HG03139 (cell line): ENCODE data around the gene DSTN.

Experiments used
- ATAC-seq: cut with Tn5 transposase; IDR thresholded peaks from one replicate; pipeline ENCODE4 v1.9.1; 2021; ENCODE audit not compliant: unreplicated experiment

Gene DSTN

DNA sequence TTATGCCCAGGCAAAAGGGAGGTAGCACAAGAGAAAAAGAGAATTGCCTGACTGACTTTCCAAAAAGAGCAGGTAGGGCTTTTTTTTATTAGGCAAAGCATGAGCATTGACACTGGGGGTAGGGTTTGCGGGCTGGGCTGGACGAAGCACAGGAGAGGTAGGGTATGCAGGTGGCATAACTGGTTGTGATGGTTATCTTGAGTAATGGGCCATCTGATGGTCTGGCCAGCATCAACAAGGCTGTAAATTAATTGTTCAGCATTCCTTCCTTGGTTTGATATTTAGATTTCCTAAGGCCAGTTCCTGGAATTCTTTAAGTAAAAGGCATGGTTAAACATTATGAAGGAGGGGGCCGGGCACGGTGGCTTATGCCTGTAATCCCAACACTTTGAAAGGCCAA is 24.7 kb upstream of the DSTN start:
- ATAC-seq, result no peak

DNA sequence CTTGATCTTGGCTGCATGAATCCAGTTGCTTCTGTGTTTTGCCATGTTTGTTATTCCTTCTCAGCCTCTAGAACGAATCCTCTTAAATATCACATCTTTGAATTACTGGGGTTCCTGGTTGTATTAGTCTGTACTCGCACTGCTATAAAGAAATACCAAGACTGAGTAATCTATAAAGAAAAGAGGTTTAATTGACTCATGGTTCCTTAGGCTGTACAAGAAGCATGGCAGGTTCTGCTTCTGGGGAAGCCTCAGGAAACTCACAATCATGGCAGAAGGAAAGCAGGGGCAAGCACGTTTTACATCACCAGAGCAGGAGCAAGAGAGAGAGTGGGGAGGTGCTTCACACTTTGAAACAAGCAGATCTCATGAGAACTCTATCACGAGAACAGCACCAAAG is 20.7 kb upstream of the DSTN start:
- no peak for ATAC-seq

DNA sequence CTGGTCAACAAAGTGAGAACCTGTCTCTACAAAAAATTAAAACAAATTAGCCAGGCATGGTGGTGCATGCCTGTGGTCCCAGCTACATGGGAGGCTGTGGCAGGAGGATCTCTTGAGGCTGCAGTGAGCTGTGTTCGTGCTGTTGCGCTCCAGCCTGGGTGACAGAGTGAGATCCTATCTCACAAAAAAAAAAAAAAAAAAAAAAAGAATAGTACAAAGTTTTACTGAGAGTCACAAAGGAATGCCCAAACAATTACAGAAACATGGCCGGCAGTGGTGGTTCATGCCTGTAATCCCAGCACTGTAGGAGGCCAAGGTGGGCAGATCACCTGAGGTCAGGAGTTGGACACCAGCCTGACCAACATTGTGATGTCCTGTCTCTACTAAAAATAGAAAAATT is 14.8 kb upstream of the DSTN start:
- ATAC-seq, result no peak

DNA sequence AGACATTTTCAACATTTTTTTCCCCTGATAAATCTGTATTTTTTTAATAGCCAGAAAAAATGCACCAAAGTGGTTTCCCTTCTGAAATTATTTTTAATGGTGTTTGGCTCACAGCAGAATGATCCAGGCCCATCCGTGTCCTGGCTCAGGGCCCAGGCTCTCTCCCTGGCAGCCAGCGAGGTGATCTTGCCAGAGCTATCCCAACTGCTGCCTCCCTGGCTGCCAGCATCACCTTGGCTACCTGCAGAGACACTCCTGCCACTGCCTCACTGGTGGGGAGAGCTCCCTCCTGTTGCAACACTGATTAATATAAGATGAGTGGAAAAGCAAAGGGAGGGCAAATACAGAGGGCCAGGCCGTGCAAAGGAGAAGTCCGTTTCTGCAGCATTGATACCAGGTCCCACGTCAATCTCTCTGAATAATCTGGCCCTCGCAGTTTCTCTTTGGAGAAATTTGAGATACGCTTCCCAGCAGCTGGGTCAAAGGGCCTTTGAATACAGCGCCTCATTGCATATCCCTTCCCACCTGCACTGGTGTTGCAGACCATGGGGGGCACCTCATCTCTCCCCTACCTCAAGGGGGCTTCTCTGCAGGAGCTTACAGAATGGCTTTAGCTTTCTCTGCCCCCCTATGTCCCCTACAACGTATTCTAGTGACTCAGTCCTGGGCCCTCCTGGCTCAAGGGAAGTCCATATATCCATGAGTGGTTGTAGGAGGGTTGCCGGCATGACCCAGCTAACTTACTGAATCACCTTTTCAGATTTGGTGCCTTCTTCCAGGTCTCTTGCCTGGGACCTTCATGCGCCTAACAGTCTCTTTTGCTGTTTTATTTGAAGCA is 12.8 kb upstream of the DSTN start:
- ATAC-seq, result no peak

DNA sequence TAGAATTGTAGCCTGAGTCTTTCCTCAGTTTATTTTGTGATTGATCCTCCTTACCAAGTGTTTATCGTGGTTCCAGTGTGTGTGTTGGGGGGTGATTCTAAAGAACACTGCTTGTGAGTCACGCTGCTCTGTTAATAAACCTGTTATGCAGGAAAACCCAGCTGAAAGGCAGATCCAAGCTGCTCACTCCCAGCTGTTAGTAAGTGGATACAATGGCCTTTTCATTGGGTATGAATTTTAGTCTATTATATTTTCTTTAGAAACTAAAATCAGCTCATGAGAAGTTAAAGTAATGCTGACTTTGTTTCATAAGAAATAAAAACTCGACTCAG is 12.2 kb upstream of the DSTN start:
- no peak for ATAC-seq

DNA sequence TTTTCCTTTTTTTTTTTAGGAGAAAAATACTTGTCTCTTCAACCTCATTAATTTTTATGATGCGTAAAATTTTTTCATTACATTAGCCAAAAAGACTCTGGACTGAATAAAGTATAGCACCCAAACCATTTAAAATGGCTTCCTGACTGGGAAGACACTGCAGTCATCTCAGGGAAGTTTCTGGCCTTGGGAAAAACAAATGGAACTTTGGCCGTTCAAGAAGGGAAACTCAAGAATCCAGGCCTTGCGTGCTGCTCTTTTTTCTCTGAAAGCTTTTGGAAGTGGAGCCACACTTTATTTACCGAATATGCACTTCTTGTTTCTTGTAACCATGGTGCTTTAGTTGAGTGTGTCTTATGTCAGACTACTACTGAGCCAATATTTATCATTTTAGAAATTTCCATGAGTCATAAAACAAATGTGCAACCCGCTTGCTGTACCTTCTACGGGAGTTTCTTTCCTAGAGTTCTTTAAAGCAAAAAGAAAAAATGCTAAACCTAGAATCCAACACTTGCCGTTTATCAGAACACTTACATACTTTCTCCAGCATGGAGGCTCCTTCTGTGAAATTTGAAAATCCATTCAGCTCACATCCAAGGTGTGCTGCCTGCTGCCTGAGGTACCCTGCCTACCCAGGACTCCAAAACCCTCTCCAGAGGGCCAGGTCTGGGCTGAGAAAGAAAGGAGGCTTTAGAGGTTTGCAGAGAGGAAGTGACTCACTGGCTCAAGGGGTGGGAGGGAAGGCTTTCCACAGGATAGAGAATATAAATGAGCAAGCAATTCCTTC is 11.5 kb upstream of the DSTN start:
- ATAC-seq, result no peak

DNA sequence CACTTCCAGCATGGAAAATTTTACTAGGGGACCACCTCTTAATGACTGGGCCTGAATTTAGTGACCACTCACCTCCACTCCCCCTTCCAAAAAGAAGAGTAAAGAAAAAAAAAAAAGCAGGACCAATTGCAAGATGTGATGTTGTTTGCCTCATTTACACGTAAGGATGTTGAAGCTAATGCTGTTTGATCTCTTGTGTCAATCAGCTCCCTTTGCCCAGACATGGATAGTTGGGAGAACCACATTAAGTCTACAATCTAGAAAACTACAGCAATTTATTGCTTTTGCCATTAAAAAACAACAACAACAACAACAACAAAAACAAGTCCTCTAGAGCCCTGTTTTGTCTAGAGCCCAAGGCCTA is 11.0 kb upstream of the DSTN start:
- no peak for ATAC-seq

DNA sequence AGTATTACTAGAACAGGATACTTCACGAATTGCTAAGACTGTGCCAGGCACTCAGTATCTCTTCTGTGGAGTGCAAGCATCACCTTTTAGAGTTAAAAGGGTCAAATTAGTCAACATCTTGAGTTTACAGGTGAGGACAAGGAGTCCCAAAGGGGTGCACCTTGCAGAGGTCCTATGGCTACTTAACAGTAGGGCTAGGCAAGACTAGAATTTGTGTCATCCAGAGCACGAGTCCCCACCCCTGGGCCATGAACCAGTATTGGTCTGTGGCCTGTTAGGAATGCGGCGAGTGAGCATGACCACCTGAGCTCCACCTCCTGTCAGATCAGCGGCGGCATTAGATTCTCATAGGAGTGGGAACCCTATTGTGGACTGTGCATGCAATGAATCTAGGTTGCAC is 10.5 kb upstream of the DSTN start:
- no peak for ATAC-seq

DNA sequence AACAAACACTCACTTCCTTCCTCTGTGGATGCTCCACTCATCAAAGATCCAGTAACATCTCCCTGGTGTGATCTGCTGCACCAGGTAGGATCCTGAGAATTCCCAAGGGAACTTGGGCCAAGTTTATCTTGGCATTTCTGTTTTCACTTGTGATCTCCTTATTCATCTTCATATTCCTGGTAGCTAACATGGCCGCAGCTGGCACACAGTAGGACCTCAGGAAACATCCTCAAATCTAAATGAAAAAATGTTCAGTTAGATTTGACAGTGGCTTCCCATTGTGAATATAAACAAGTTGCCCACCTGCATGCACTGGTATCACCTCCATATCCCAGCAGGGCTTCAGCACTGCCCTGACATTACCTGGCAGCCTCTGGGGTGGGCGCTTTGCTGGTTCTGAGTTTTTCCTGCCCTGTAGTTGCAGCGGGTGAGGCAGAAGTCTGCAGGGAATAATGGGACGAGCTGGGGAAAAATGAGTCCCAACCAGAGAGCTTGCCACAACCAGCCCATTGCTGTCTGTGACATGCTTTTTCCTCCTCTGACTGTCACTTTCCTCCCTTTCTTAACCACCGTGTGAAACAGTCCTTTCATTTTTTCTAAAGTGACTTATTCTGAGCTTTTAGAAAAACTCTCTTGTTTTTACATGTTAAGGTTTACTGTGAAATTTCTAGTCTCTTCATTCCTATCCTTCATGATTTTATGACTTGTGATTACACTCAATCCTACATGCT is 9.4 kb upstream of the DSTN start:
- no peak for ATAC-seq

DNA sequence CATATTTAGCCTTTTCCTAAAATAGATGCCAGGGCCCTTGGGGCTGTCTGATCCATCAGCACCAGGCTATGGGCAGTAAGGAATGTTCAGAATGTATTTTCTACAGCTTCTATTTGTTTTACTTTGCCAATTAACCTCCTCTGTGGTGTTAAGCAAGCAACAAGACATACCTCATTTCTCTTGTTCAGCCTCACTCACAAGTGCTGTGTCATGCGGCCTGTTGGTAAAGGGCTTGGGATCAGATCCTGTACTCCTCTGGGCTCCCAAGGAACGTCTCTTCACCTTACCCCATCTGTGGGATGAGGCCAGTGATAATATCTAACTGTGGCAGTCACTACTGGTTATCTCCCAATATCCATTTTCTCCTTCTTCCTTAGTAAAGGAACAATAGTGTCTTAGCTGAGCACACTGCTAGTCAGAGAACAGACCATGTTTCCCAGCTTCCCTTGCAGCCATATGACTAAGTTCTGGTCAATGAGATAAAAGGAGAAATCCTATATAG is 7.0 kb upstream of the DSTN start:
- ATAC-seq, result no peak

DNA sequence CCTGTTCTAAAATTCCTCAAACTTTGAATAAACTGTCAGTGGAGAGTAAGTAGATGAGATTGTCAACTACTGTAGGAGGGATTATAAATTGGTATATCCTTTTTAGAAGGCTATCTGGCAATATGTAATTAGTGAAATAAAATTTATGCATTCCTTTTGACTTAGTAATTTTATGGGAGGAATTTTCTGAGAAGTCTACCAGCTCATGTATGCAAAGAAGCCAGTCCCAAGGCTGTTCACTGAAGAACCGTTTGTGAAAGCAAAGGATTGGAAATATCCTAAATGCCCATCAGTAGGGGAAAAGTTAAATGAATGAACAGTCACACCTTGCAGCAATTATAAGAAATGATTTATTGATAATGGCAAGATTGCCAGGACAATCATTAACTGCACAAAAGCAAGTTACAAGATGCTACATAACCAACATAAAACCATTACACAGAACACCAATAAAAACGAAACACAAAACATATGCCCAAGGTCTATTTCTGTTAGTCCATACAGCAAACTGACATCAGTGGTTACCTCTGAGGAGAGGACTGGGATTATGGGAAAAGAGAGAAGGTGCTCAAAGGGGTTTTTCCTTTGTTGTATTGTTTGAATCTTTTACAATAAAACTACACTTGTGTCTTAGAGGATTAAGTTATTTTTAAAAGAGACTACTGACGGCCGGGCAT is 4.6 kb upstream of the DSTN start:
- no peak for ATAC-seq

DNA sequence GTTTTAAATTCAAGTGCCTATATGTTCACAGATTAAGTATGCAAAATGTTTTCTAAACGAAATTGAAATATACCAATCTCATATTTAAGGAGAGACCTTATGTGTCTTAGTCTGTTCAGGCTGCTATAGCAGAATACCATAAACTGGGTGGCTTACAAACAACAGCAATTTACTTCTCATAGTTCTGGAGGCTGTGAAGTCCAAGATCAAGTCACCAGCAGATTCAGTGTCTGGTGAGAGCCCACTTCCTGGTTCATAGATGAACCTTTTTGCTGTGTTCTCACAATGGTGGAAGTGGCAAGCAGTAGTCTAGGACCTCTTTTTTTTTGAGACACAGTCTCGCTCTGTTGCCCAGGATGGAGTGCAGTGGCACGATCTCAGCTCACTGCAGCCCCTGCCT is 3.5 kb upstream of the DSTN start:
- ATAC-seq, result no peak

DNA sequence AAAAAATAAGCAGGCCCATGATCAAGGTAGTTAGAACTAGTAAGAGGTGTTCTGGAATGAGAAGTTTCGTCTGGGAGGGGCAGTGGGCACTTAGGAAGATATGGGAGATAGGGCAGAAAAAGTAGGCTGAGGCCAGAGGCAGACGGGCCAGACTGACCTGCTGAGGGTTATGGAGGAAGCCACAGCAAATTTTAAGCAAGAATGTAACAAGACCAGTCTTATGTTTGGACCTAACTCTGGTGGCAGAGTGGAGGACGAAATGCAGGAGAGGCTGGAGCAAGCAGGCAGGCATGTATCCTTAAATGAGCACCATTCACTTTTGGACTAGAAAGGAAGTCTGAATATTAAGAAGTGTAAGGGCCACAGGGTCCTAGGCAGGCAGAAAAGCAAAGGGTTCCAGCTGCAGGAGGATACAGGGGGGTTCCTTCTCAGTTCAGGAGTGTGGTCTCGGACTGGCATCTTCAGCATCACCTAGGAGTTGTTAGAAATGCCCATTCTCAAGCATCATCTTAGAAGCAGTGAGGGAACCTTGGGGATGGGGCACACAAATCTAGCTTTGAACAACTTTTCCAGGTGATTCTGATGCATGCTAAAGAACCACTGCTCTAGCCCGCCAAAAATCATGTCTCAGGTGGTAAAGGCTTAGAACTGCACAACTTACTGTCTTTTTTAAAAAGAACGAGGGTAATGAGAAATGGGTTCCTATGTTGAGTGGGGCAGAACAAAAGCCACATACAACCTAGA is 1.7 kb upstream of the DSTN start:
- ATAC-seq, result no peak

DNA sequence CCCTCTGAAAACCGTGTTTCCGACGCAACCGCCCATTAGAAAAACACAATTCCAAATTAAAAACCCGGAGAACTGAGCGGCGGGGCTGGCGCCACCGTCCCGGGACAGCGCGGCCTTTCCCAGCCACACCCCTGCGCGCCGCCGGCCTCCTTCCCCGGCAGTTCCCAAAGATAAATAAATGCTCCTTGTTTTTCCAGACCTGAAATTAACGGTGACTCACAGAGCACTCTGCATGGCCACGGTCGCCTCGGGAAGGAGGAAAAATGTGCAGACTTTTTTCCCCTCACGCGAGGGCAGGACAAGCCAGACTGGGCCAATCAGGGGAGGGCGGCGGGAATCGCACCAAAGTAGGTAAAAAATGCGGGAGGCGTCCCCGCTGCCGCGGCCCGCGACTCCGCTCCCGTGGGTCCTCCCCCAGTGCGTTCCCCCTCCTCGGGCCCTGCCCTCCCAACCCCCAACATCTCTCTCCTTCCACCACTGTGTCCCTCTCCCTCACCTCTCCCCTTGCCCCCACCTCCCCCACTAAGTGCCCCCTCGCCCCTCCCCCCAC is 828 bp upstream of the DSTN start:
- no peak for ATAC-seq

DNA sequence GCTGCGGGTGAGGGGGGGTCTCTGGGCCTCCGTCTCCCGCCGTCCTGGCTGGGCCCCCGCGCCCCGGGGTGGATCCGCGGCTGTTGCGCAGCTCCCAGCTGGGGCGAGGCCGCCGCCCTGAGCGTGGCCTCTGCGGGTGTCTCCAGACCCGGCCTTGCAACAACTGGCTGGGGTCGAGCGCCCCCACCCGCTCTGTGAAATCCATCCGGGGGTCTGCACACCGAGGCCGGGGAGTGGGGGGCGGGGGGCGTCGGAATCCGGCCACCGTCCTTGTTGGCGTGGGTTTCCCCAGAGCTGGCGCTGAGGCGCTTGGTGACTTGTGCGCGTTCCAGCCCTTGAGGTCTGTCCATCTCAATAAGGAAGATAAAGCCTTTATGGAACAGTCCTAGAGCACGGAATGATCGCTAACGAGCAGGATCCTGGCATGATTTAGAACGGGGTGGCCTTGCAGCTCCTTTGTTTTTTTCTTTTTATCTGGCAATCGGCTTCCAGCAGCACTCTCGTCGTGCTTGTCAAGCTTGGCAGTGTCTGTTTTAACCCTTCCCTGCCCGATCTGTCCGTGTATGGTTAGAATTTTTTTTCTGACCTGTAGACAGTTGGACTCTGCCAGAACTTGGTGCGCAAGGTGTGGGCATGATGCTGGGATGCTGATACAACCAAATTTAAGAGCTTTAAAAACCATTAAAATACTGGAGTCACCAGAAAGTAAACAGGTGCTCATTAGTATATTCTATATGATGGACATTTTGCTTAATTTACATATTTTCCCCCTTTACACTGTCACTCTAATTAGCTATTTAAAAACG is 675 bp downstream of the DSTN start:
- peak; percentile 20 for ATAC-seq

DNA sequence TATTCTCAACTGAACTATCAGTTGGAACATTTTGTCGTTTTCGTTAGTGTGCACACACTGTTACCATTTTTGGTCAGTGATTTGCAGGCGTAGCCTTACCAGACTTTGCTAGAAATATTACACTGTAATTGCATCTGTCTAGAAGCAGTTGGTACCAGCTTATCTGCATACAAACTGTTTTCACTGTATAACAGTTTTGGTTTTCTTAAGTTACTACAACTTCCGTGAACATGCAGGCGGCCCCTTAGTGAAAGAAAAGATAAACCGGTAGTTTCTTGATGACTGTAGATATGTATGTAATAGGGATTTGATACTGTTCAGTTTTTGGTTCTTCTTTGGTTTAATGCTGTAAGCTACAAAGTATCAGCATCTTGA is 1.3 kb downstream of the DSTN start:
- ATAC-seq, result no peak

DNA sequence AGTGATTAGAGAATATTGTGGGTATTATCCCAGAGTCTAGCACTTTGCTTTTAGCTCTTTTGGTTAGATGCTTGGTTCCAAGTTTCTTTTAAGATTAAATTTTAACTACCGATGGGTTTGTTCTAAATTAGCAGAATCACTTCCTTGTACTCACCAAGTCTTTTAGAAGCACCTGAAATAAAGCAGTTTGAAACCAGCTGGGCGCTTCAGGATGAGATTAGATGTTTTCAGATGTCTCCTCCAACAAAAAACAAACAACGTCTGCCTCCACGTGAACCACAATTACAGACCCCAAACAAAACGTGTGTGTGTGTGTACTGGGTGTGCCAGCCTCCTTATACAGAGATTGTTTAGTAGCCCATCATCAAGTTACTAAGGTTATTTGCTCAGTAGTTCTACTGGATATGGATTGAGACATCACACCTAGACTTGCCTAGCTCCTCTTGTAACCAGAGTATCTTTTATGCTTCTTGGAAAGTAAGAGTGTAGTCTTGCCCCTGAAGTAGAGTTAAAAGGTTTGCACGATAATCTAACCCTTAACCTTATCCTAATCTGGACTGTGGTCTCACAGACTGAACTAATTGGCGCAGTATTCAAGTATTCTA is 2.3 kb downstream of the DSTN start:
- no peak for ATAC-seq

DNA sequence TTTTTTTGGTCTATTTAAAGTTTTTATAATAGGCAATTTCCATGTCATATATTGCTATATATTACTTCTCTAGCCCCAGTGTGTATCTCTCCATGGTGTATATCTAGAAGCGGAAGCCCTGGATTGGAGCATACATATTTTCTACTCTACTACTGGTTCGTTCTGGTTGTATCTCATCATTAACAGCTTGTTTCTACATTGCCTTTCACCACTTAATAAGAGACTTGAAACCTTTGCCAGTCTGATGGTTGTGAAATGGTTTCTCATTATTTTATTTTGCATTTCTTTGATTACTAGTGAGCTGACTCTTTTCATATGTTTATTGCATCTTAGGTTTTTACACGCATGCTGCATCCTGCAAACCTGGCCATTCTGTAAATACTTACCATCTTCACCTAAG is 3.6 kb downstream of the DSTN start:
- ATAC-seq, result no peak

DNA sequence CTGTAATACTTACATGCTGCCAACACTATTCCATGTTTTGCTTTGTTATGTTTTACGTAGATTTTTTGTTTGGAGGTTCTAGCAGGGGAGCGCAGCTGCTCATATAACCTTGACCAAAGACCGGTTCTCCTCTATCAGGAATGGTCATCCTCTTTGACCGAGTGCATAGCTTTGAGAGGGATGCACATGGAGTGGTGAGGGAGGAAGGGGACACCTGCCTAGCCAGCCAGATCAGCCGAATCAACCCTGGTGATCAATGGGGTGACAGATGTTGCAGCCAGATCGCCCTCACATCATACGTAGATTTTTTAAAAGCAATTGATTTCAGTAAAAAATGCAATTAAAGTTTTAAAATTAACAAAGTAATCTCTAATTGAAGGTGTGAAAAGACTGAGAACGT is 6.3 kb downstream of the DSTN start:
- ATAC-seq, result no peak
